ENCODE results near the gene SLC16A2. TPM values are rescaled to one million over a fixed set of nuclear protein-coding genes. Genes with fewer than 3 reads are reported as not detected.

The SLC16A2 gene
- total and polyA plus RNA-seq, 10 of the 15 experiments (the other 5 are each of a cell fraction or from before 2014, with no cell fraction given), result 0.08 to 0.13 TPM; not detected in 8

- TF ChIP-seq HSF1 (IDR thresholded peaks at IDR 0.05; ENCODE audit: low read depth, low read length) (no peak), SMC3 (IDR thresholded peaks at IDR 0.05; ENCODE audit: borderline replicate concordance, low read length) (peak; percentile 14; the same call in 1 of the 2 replicates), ZBTB33 (IDR thresholded peaks at IDR 0.05) (no peak), CBX3 (IDR thresholded peaks at IDR 0.05; ENCODE audit: borderline replicate concordance, low read depth) (no peak), PRDM15 (CRISPR knock-in tag; IDR thresholded peaks at IDR 0.05) (no peak), BCL3 (IDR thresholded peaks at IDR 0.05; ENCODE audit: borderline replicate concordance, insufficient read depth, low read depth, low read length, poor library complexity, severe bottlenecking) (no peak), CTCF (IDR thresholded peaks at IDR 0.05 in 2 of 3, conservative IDR thresholded peaks at IDR 0.05 in 1 of 3; ENCODE audit: control insufficient read depth in 2 of 3, extremely low read depth in 1 of 3, insufficient read depth in 1 of 3, low read depth in 3 of 3, low read length in 3 of 3) (peak; percentile 37 to 49 (median 43); a peak in 5 of 6 replicates), GABPA (IDR thresholded peaks at IDR 0.05; ENCODE audit: low read depth) (peak; percentile 47; the same call in 1 of the 2 replicates)
These were observed 114.3 kb downstream of the SLC16A2 start (continued) for GRCh38 chrX:74535408-74536151.
